ENCODE data around the gene SIRPG.

DNA sequence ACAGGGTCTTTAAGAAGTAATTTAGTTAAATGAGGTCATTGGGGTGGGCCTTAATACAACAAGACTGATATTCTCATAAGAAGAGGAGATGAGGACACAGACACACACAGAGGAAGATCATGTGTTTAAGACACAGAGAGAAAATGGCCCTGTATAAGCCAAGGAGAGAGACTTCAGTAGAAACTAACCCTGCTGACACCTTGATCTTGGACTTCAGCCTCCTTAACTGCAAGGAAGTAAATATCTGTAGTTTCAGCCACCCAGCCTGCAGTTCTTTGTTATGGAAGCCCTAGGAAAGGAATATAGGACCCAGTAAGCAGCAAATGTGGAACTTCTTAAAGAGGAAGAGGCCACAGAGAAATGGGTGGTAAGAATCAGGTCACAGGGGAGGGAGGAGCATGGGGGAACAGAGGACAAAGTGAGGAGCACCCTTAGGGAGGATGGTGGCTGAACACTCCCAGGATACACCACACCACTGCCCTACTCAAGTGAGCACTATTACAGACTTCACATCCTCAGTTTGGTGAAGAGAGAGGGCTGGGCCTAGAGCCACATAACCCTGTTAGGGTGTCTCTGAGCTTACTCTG lies 38.5 kb downstream of the SIRPG start:
- TF ChIP-seq POLR2A (IDR thresholded peaks at IDR 0.05) (no peak), POLR2AphosphoS5 (IDR thresholded peaks at IDR 0.05) (no peak), EP300 (IDR thresholded peaks at IDR 0.05) (no peak)
- TF ChIP-seq, protein P1, sequence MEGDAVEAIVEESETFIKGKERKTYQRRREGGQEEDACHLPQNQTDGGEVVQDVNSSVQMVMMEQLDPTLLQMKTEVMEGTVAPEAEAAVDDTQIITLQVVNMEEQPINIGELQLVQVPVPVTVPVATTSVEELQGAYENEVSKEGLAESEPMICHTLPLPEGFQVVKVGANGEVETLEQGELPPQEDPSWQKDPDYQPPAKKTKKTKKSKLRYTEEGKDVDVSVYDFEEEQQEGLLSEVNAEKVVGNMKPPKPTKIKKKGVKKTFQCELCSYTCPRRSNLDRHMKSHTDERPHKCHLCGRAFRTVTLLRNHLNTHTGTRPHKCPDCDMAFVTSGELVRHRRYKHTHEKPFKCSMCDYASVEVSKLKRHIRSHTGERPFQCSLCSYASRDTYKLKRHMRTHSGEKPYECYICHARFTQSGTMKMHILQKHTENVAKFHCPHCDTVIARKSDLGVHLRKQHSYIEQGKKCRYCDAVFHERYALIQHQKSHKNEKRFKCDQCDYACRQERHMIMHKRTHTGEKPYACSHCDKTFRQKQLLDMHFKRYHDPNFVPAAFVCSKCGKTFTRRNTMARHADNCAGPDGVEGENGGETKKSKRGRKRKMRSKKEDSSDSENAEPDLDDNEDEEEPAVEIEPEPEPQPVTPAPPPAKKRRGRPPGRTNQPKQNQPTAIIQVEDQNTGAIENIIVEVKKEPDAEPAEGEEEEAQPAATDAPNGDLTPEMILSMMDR (IDR thresholded peaks at IDR 0.05), result no peak

Measured in suprapubic skin (tissue), 4 donors.